NOMO-1 treated with dmso at 0.1 percent for 144 hours (cell line): ENCODE results near the gene PGRMC2.
"Not testable (repeated sequence)": the region's sequence is repeated elsewhere in the genome, so short reads cannot be mapped to it uniquely, and the experiment has no call there.

Experiments
- DNase-seq: peaks from one replicate; lab custom pipeline; 2025; ENCODE audit not compliant: unreplicated experiment; lab: John Stamatoyannopoulos, UW

The PGRMC2 gene

DNA sequence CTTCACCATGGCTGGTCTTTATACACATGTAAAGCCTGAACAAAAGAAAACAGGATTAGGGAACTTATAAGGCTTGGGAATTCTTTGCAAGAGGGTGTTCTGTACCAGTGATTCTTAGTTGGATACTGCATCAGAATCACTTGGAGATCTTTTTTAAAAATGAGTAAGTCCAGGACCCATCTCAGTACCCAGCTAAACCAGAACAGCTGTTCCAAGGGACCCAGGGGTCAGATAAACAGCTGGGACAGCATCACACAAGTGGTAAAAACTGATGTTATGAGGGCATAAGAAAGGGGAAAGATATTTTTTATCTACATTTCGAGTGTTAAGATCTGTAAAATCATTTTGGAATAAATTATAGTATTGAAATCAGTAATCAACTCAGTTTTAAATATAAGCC lies 16.1 kb downstream of the PGRMC2 start:
- DNase-seq = no peak

DNA sequence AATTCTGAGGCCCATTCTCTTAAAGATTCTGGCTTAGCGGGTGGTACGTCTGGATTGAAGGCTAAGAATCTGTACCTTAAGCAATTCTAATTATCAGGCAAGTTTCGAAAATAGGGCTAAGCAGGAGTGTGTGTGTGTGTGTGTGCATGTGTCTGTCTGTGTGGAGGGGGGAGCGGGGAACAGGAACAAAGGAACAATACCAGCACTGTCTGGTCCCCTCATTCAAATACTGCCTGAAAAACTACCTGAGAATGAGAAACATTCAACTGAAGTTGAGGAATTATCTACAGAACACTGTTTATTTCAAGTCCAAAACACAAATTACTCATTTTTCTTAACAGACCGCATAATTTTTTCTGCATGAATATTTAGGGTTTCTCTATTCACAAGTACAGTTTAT lies 18.6 kb downstream of the PGRMC2 start:
- no peak for DNase-seq

DNA sequence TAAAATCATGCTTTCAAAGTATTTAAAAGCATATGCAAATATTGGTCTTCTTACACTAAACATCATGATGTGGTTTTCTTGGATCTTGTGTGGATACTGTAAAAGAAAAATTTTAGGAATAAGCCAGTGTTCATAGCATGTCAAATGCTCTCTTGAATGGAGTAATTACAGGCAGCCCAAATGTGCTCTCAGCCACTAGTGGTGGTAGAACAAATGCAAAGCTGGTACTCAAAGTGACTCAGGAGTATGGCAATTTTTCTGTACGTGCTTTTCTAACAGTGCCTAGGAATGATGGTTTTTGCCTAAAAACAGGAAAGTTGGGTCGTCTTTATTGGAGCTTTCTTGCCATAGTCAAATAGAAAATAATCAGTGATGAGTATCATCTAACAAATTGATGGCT lies 19.9 kb downstream of the PGRMC2 start:
- DNase-seq = no peak

DNA sequence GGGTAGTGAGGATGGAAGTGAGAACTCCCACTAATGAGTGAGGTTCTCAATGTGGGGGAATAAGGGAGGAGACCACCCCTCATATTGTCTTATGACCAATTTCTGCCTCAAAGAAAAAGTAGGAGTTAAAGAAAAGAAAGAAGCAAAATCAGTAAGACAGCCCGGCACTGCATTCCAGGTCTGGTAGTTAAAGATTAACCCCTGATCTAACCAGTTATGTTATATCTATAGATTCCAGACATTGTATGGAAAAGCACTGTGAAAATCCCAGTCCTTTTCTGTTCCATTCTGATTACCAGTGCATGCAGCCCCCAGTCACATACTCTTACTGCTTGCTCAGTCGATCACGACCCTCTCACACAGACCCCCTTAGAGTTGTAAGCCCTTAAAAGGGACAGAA lies 20.4 kb downstream of the PGRMC2 start:
- not testable (repeated sequence) for DNase-seq

DNA sequence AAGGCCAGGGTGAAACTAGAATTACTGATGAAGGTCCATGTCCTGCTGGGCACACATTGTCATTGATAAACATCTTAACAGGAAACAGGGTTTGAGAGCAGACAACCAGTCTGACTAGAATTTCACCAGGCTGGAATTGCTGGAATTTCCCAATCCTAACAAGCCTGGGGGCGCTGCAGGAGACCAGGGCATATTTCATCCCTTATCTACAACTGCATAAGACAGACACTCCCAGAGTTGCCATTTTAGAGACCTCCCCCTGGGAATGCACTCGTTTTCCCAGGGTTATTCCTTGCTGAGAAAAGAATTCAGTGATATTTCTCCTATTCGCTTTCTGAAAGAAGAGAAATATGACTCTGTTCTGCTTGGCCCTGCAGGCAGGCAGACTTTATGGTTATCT lies 22.1 kb downstream of the PGRMC2 start:
- DNase-seq = not testable (repeated sequence)

DNA sequence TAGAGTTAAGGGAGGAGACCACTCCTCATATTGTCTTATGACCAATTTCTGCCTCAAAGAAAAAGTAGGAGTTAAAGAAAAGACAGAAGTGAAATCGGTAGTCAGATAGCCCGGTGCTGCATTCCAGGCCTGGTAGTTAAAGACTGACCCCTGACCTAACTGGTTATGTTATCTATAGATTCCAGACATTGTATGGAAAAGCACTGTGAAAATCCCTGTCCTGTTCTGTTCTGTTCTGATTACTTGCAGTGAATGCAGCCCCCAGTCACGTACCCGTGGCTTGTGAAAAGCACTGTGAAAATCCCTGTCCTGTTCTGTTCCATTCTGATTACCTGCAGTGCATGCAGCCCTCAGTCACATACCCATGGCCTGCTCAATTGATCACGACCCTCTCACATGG lies 27.7 kb downstream of the PGRMC2 start:
- not testable (repeated sequence) for DNase-seq

DNA sequence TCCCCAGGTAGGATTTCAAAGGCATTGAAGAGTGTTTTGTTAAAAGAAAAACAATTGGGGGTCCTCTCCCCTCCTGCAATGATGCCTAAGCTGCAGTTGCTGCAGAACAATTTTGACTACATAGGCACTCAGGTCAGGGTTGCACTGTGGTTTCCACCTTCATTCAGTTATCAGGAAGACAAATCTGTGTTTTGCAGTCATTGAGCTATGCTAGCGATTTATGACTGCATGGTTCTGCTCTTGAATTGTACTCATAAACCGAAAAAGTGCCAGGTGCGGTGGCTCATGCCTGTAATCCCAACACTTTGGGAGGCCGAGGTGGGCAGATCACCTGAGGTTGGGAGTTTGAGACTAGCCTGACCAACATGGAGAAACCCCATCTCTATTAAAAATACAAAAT lies 29.4 kb downstream of the PGRMC2 start:
- DNase-seq = not testable (repeated sequence)

DNA sequence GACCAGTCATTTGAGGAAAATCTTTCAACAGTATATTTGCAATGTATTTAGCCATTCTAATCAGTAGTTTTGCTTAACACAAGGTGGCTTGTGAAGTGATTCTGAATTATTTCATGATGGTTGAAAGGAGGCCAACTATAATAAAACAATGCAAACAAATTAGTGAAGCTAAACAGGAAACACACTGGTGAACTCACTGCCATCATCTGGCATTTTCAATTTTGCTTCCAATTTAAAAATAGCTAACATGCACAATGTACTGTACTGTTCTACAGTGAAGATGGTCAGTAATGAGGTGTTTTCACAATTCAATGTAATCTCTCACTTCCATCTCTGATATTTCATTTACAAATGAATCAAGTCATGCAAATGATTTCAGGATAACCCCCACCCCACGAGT lies 31.1 kb downstream of the PGRMC2 start:
- DNase-seq = no peak

DNA sequence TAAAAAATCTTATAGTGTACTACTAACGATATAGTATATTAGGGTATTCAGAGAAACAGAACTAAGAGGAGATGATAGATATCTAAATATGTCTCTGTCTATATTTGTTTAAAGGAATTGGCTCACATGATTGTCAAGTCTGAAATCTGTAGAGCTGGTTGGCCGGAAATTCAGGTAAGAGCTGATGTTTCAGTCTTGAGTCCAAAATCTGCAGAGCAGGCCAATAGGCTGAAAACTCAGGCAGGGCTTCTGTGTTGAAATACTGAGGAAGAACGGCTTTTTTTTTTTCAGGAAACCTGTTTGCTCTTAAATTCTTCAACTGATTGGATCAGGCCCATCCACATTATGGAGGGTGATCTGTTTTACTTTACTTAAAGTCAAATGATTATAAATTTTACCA lies 31.7 kb downstream of the PGRMC2 start:
- DNase-seq = no peak

DNA sequence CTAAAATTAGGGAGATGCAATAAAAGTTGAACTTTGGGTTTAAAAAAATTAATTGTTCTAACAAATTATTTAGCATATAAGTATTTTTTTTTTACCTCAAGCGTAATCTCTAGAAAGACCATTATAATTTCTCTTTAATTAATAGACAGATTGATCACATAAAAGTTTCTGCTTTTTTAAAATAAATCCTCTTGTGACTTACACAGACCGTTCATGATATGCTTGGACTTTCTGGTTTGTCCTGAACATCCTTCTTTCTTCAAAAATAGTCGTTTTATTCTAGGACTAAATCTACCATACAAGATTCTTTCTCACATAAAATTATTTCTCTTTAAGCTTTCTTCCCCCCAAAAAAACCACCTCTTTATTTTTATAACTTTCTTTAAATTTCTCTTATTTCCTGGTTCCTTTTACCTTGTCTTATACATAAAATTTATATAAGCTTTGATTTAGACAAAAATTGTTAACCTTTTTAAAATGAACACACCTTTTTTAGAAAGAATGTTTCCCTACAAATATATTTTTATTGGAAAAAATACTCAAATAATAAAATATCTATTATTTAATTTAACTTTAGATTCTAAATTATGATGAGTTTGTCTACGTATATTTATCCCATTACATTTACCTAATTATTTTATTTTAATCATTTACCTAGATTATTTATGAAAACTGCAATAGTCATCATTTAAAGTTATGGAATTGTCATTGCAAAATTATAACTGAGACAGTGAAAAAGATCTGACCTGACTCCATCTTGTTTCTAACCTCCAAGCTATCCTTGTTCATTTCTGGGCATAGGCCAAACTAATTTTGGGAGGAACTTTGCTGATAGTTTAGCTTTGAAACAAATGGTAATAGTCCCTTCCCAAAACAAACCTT lies 37.6 kb downstream of the PGRMC2 start:
- DNase-seq = no peak

DNA sequence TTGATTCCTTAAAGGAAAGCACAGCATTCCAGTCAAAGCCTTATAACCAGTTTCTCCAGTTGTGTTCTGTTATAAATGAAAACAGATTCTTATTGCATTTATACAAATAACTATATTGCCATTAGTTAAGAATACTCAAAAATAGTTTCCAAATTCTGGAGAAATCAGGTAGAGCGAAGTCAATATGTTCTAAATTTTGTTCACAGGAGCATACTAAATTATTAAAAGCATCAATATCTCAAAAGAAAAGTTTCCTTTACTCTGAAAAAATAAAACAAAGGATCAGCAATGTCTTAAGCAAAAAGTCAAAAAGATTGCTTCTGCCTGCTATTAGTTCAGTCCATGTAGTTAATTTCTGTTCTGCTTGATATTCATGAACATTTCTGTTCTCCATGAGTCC lies 39.7 kb downstream of the PGRMC2 start:
- DNase-seq = no peak

DNA sequence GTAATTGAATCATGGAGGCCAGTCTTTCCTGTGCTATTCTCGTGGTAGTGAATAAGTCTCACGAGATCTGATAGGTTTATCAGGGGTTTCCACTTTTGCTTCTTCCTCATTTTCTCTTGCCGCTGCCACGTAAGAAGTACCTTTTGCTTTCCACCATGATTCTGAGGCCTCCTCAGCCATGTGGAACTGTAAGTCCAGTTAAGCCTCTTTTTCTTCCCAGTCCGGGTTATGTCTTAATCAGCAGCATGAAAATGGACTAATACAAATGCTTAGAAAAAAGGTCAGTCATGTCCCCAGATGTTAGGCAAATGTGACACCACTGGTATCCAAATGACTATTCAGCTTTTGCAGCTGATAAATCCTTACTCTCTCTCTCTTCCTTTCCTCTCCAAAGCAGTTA lies 42.2 kb downstream of the PGRMC2 start:
- DNase-seq = not testable (repeated sequence)

DNA sequence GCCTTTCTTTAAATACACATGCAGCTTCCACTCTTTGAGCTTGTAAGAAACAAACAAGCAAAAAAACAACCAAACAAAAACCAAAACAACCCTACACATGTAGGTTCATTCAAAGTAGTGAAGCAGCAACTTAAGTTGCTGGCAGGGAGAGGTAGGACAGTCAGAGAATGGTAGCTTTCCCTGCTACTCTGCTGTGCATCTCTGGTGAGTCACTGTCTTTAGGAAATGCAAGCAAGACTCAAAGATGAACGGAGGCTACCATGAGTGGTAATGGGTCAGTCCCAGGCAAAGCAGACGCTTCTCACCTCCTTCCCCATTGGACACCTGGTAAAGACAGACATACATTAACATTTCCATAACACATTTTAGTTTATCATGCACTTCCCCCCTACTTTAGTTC lies 43.2 kb downstream of the PGRMC2 start:
- DNase-seq = no peak

DNA sequence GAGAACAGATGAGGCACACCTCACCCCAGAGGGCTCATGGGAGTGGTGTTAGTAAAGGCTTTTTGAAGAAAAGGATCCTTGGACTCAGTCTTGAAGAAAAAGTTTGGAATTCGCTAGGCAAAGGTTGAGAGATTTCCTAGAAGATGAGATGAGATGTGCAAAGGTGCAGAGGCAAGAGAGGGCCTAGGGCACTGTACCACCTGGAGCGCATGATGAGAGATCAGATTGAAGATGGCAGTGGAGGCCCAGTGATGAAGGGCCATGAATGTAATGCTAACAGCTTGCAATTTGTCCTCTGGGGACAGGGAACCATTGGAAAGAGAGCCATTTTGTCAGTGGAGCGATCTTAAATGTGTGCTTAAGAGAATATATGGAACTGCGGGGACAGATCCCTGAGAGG lies 45.0 kb downstream of the PGRMC2 start:
- DNase-seq = no peak

DNA sequence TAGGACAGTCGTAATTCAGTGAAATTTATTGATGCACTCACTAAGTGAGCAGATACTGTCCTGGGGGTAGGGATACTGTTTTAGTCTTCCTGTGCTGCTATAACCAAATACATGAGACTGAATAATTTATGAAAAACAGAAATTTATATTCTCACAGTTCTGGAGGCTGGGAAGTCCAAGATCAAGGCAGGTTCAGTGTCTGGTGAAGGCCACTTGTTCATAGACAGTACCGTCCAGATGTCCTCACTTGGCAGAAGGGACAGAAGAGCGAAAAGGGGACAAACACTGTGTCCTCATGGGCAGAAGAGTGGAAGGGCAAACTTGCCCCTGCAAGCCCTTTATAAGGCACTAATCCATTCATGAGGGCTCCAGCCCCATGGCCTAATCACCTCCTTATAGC lies 45.6 kb downstream of the PGRMC2 start:
- no peak for DNase-seq

DNA sequence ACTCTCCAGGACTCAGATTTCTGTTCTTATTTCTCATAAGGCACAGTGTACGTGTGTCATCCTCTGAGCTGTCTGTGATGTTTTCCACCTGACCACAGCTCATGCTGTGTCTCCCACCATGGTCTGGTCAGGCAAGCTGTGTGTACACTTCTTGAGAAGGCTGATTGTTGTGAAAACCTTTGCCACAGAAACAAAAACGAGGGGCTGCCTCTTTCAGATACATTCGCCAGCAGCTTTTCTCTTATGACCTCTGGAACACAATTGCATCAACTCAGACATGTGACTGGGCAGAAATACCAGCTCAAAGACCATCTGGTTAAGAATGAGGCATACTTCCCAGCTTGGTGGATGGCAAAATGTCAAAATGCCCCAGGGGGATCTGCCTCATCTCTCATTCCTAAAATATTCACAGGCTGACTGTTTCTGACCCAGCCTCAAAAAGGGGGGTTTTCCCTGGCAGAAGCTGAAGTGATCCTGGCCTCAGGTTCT lies 46.1 kb downstream of the PGRMC2 start:
- no peak for DNase-seq

DNA sequence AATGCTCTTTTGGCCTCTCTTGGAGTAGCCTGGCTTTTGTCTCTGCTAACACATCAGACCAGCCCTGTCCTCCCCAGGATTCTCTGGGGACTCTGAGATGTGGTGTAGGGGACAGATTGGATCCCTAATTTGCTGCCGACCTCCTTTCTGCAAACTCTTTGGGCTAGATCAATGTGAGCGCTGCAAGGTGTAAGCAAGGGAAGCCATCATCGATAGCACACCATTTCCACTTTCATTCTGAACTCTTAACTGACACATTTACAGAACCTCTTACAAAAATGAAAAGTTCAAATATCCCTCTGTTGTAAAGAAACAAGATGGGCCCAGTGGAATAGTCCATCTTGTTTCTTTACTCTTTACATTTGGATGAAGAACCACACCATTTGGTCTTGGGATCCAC lies 46.6 kb downstream of the PGRMC2 start:
- DNase-seq = no peak

DNA sequence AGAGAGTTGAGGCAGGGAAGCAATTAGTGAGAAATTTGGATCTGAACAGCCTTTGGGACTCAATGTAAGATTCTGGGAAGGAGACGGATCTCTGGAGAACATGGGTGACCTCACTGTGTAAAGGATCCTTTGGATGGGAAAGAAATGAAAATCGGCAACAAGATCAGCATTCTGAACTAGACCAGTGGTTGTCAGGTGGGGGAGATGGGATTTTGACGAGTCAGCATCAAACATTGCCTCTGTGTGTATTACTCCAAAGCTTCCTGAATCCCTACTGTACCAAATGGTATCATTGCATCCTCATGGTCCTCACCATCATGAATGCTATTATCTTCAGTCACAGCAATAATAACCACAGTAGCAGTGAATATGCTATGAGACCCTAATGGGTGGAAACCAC lies 52.8 kb downstream of the PGRMC2 start:
- no peak for DNase-seq

DNA sequence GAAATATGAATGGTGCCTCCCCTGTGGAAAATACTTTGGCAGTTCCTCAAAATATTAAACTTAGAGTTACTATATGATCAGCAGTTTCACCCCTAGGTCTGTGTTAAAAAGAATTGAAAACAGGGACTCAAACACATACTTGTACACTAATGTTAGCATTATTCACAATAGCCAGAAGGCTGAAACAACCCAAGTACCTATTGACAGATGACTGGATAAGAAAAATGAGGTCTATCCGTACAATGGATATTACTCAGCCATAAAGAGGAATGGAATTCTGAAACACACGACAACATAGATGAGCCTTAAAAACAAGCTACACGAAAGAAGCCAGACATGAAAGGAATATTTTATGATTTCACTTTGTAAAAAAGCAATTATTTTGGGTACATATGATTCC lies 54.9 kb downstream of the PGRMC2 start:
- DNase-seq = no peak

DNA sequence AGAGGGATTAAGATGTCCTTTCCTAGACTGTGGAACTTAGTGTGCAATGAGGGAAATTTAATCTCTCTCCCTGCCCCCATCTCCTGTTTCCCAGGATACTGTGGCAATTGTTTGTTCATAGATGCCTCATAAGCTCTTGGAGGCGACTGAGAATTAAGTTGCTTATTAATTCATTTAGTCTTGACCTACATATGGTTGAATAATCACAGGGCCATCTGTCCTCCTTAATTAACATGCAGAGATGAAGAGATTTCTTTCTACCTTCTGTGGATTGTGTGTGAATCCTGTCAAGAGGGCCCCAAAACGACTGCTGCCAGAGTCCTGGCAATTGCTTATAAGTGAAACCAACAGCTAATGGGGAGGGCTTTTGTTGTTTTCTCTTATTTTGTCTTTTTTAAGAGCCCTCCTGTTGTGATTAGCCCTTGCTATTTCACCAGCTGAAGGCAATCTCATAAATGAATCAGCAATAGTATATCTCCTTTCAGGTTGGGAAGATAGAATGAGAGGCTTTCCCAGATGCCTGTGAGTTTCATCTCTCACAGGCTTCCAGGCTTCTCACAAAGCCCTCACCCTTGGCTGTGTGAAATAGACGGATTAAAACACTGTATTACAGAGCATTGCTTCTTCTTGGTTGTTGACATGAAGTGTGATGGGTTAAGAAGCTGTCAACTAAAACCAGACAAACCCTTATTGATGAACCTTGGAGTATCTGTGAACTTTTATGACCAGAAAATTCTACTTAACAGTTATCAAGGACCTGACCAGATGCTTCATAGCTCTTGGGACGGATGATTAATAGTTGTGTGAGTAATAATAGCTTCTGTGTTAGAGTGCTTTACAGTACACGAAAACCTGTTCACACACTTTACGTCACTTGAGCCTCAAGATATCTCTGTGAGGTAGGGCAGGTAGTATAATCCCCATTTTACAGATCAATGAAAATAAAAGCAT lies 58.5 kb downstream of the PGRMC2 start:
- no peak for DNase-seq

DNA sequence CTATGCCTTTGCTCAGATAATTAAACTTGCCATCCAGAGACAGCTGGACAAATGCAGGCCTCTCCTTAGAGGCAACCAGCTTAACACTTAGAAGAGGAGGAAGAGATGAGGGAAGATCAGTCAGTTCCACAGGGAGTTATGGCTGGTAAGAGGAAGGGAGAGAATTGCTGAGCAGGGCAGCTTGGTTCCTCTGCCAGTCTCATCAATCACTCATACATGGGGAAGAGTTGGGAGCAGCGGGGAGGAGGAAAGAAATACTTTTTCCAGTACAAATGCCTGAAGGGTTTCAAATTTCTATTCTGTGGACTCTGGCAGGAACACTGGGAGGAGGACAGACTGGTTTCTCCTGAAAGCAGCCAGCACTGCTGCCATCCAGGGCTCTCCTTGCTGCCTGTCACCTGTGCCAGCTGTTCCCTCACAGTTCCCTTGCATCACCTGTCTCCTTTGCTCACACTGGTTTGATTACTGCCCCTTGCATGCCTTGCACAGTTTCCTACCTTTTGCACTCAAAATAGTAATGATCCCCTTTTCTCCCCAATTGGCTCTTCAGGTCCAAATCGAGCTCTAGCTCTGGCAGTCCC lies 59.5 kb downstream of the PGRMC2 start:
- no peak for DNase-seq
